GM12892 (cell line): ENCODE results near the gene LYSET.

Source experiments
- POLR2A ChIP-seq: IDR thresholded peaks from 2 replicates; pipeline ENCODE4 v1.6.1; 2011; ENCODE audit warnings: low read depth, low read length, control low read depth
- POLR2AphosphoS5 ChIP-seq: IDR thresholded peaks from 2 replicates; pipeline ENCODE4 v1.6.1; 2011; ENCODE audit warnings: low read depth, low read length, control low read depth
- TAF1 ChIP-seq: IDR thresholded peaks from 2 replicates; pipeline ENCODE4 v1.6.1; 2011; ENCODE audit warnings: low read depth, mild to moderate bottlenecking, control low read depth, low read length, borderline replicate concordance

DNA sequence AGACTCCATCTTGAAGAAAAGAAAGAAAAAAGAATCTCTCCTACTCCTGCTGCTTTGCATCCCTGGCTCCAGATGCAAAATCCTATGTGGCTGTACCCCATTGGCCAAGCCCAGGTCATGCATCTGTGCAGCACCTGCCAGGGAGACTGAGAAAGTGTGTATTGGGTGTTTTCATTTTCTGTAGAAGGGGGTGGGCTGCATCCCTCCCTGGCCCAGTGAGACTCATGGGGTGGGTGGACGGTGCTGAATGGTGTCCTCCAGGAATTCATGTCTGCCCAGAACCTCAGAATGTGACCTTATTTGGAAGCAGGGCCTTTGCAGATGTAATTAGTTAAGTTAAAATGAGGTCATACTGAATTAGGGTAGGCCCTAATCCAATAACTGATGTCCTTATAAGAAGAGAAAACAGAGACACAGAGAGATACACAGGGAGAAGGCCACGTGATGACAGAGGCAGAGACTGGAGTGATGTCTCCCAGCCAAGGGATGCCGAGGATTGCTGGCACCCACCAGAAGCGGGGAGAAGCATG is 23.6 kb upstream of the LYSET start:
- TF ChIP-seq POLR2A (no peak), POLR2AphosphoS5 (no peak), TAF1 (no peak)
